RWPE1 (cell line): Measurements from ENCODE around the gene LACTB.
A peak's percentile ranks its signal among the peaks of the same experiment; 100 is the strongest.

ENCODE experiments used
- CTCF ChIA-PET: fragments of 350-600 bp; sonication (Branson Sonifier 250); formaldehyde crosslinking; extraction: SDS; loops from one replicate; lab custom pipeline; 2021; lab: Yijun Ruan, JAX
- POLR2A ChIA-PET: fragments of 400-600 bp; formaldehyde crosslinking; extraction: SDS; loops from one replicate; lab custom pipeline; 2020; ENCODE audit warnings: antibody characterized with exemption; ENCODE audit not compliant: low non-redundant PET; lab: Yijun Ruan, JAX
- DNase-seq: peaks from one replicate; pipeline ENCODE4 v3.0.0; 2012; ENCODE audit warnings: low spot score
- H3K27ac ChIP-seq: fragments of 450-650 bp; 2 replicates; pipeline ENCODE4 v1.5.1; 2017
- TF ChIP-seq, protein P1 (sequence below): fragments of 450-650 bp; conservative IDR thresholded peaks from 2 replicates; pipeline ENCODE4 v1.5.1; 2017; ENCODE audit warnings: low read depth, mild to moderate bottlenecking

Gene LACTB

GRCh38 chr15:63107895-63108546, 13.6 kb upstream of the LACTB start:
- peak overlapping the region; percentile 16; the same call in 1 of the 2 replicates for H3K27ac ChIP-seq
- TF ChIP-seq, protein P1, sequence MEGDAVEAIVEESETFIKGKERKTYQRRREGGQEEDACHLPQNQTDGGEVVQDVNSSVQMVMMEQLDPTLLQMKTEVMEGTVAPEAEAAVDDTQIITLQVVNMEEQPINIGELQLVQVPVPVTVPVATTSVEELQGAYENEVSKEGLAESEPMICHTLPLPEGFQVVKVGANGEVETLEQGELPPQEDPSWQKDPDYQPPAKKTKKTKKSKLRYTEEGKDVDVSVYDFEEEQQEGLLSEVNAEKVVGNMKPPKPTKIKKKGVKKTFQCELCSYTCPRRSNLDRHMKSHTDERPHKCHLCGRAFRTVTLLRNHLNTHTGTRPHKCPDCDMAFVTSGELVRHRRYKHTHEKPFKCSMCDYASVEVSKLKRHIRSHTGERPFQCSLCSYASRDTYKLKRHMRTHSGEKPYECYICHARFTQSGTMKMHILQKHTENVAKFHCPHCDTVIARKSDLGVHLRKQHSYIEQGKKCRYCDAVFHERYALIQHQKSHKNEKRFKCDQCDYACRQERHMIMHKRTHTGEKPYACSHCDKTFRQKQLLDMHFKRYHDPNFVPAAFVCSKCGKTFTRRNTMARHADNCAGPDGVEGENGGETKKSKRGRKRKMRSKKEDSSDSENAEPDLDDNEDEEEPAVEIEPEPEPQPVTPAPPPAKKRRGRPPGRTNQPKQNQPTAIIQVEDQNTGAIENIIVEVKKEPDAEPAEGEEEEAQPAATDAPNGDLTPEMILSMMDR: no peak
- DNase-seq: peak; percentile 26
- ChIA-PET POLR2A (no interaction called here), CTCF (interaction anchor here (0.5 to 0.6 kb wide), 2 partner anchors 21 to 365 kb away, joined by 3 read pairs; no protein-coding TSS in a partner anchor)

DNA sequence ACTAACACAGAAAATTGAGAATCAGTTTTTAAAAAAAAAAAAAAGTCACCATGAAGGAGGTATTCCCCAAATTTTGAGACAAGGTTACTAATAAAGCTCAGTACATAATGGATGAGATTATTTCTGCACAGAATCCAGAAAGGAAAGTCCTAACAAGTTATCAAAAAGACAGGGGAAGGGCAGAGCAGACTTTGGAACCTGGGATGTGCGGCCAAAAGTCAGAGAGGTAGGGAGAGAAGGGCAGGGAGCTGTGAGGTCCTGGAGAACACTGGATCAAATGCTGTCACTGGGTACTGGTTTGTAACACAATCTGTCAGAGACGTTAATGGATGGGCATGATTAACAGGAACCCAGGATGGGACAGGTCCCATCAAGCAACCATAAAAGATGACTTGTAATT, 12.2 kb upstream of the LACTB start:
- CTCF ChIA-PET: interaction anchor here (1.3 kb wide), 1 partner anchor 15 kb away, joined by 3 read pairs; no protein-coding TSS in a partner anchor
- POLR2A ChIA-PET: no interaction called here

DNA sequence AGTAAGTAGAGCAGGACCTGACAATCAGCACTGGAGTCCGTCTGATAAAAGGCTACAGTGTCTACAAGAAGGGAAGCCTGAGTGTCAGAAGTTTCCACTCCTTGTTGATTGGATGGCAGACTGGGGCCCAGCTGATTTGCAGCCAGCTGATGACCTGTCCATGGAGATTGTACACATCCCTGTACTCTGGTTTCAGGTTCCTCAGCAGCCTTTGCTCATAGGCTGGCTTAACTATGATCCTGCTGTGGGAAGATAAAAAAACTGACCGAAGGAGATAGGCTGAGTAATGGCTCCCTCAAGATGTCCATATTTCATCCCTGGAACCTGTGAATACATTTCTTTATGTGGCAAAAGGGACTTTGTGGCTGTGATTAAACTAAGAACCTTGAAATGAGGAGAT, 11.7 kb upstream of the LACTB start:
- ChIA-PET POLR2A (no interaction called here), CTCF (interaction anchor here (1.3 kb wide), 1 partner anchor 16 kb away, joined by 3 read pairs; no protein-coding TSS in a partner anchor)
- no peak overlapping the region for H3K27ac ChIP-seq
- no peak for DNase-seq
- TF ChIP-seq, protein P1: no peak

More for the DNA sequence above, 12.2 kb upstream of the LACTB start:
- no peak for DNase-seq
- TF ChIP-seq, protein P1: no peak
- H3K27ac ChIP-seq: no peak overlapping the region

- no peak overlapping the region for H3K27ac ChIP-seq
- CTCF ChIA-PET: interaction anchor here (0.5 to 1.3 kb wide), 4 partner anchors 16 to 411 kb away, joined by 3 read pairs; no protein-coding TSS in a partner anchor
- POLR2A ChIA-PET: no interaction called here
- DNase-seq: no peak
- TF ChIP-seq, protein P1: no peak
Measured at GRCh38 chr15:63110428-63111026, 11.1 kb upstream of the LACTB start.

GRCh38 chr15:63111481-63111880, 10.2 kb upstream of the LACTB start:
- ChIA-PET POLR2A (no interaction called here), CTCF (interaction anchor here (0.6 kb wide), 1 partner anchor 412 kb away, joined by 3 read pairs; no protein-coding TSS in a partner anchor)
- DNase-seq: no peak
- TF ChIP-seq, protein P1: no peak
- no peak overlapping the region for H3K27ac ChIP-seq

- no peak overlapping the region for H3K27ac ChIP-seq
- POLR2A ChIA-PET: no interaction called here
- DNase-seq: no peak
- TF ChIP-seq, protein P1: no peak
- CTCF ChIA-PET: interaction anchor here (0.7 kb wide), 1 partner anchor 67 kb away, joined by 4 read pairs; no protein-coding TSS in a partner anchor
Measured at GRCh38 chr15:63112871-63113270, 8.8 kb upstream of the LACTB start.
